HUES64 (cell line): ENCODE data around the gene DMAP1.

Experiments
- H3K27ac ChIP-seq: 2 replicates; pipeline ENCODE4 v1.7.0; 2013; ENCODE audit warnings: low read depth, low read length, inconsistent platforms
- H3K27me3 ChIP-seq: 2 replicates; pipeline ENCODE4 v1.6.1; 2013; ENCODE audit warnings: mild to moderate bottlenecking, low read length; ENCODE audit not compliant: insufficient read depth
- H3K36me3 ChIP-seq: 2 replicates; pipeline ENCODE4 v1.6.1; 2013; ENCODE audit warnings: mild to moderate bottlenecking, low read length; ENCODE audit not compliant: insufficient read depth
- H3K4me1 ChIP-seq: 2 replicates; pipeline ENCODE4 v1.6.1; 2013; ENCODE audit warnings: mild to moderate bottlenecking, low read length, moderate library complexity; ENCODE audit not compliant: insufficient read depth
- H3K4me3 ChIP-seq: 2 replicates; pipeline ENCODE4 v1.5.1; 2013; ENCODE audit warnings: mild to moderate bottlenecking, low read length, moderate library complexity
- H3K9ac ChIP-seq: 2 replicates; pipeline ENCODE4 v1.6.1; 2013; ENCODE audit warnings: mild to moderate bottlenecking, low read depth, low read length
- H3K9me3 ChIP-seq: 2 replicates; pipeline ENCODE4 v1.6.1; 2013; ENCODE audit warnings: low read depth, low read length; ENCODE audit not compliant: insufficient read depth
- WGBS: fragments of 150-250, 120-280 bp; methylation state at CpG from one replicate; pipeline ENCODE4 v1.1.7; 2013; ENCODE audit warnings: missing lambda C conversion rate; 5-methylcytosine and 5-hydroxymethylcytosine counted together

DMAP1 gene

DNA sequence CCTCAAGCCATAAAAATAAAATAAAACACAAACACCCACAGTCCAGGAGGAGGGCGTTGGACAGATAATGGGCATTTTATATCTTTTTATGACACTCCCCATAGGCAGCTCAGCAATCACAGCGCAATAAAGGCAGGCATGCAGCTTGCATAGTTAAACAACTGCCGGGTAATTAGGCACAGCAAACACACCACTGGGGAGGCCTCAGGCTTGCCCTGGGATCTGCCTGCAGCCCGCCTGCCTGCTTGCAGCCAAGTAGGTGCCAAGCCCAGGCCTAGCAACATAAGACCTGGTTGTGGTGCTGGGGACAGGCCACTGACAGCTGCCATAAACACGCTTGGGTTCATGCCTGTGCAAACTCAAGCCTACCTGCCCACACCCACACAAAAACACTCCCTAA, 54.2 kb downstream of the DMAP1 start:
- peaks cover 12% of the 10 kb centered on the region; the same call in 1 of the 2 replicates for H3K4me1 ChIP-seq
- 94% methylated on average over 5 of the region's 5 CpGs for WGBS
- no peak overlapping the region for H3K27ac ChIP-seq
- no peaks in the 10 kb centered on the region for H3K27me3 ChIP-seq
- H3K9ac ChIP-seq: no peak overlapping the region
- H3K36me3 ChIP-seq: no peaks in the 10 kb centered on the region
- no peak overlapping the region for H3K4me3 ChIP-seq
- no peaks in the 10 kb centered on the region for H3K9me3 ChIP-seq

- no peak overlapping the region for H3K4me3 ChIP-seq
- WGBS: 86% methylated on average over 1 of the region's 1 CpG
- H3K9ac ChIP-seq: no peak overlapping the region
- H3K27me3 ChIP-seq: no peaks in the 10 kb centered on the region
- H3K4me1 ChIP-seq: peaks cover 10% of the 10 kb centered on the region; the same call in 1 of the 2 replicates
- no peak overlapping the region for H3K27ac ChIP-seq
- no peaks in the 10 kb centered on the region for H3K9me3 ChIP-seq
- H3K36me3 ChIP-seq: no peaks in the 10 kb centered on the region
Measured at GRCh38 chr1:44268054-44268453, 54.8 kb downstream of the DMAP1 start.
